HG02798 (cell line): ENCODE data around the gene FASTKD3.

Source experiments
- ATAC-seq: cut with Tn5 transposase; IDR thresholded peaks from one replicate; pipeline ENCODE4 v1.9.1; 2021; ENCODE audit warnings: mild to moderate bottlenecking; ENCODE audit not compliant: unreplicated experiment, poor library complexity

FASTKD3 gene

GRCh38 chr5:7881091-7881490, 12.3 kb upstream of the FASTKD3 start:
- no peak for ATAC-seq

DNA sequence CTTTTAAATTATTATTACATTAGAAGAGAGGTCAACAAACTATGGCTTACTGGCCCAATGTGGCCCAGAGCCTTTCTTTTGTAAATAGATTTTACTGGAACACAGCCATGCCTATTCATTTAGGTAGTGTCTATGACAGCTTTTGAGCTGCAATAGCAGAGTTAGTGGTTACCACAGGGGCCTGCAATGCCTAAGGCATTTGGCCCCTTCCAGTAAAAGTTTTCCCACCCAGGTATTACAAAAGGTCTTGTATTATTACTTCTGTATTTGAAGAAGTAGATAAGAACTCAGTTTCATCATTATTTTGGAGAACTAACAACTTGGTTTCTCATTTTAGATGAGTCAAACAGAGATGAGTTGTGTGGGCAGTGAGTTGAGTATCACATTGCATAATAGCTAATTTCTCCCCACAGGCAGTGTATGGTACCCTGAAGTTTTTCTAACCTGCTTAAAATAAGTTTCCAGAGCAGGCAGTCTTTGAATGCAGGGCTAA, 9.6 kb upstream of the FASTKD3 start:
- peak; percentile 96 for ATAC-seq

DNA sequence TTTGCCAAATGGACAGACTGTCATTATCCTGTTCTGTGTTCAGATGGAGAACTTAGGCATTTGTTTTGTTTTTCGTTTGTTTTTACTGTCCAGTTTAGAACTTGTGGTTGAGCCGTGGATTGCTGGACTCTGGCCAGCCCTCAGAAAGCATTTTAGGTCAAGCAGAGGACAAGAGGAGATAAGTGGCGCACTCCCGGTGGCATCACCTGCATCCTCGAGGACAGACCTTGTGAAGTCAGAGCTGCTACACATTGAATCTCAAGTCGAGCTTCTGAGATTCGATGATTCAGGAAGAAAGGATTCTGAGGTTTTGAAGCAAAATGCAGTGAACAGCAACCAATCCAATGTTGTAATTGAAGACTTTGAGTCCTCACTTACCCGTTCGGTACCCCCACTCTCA, 9.0 kb upstream of the FASTKD3 start:
- no peak for ATAC-seq

DNA sequence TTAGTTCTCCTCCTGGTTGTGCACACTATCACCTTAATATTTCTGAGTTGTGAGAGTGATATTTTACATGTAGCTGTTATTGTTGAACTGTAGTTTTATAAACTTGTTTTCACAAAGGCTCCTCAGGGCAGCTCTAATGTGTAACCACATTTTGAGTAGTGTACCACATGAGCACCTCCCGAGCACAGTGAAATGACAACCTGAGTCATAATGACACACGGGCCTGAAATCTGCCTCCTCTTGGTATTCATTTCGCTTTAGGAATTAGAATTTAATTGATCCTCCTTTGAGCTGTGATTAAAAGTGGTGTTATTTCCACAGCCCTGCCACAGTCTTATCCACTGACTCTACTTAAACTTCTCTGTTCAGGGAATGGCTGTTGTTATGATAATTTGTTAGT, 8.0 kb upstream of the FASTKD3 start:
- peak; percentile 49 for ATAC-seq

DNA sequence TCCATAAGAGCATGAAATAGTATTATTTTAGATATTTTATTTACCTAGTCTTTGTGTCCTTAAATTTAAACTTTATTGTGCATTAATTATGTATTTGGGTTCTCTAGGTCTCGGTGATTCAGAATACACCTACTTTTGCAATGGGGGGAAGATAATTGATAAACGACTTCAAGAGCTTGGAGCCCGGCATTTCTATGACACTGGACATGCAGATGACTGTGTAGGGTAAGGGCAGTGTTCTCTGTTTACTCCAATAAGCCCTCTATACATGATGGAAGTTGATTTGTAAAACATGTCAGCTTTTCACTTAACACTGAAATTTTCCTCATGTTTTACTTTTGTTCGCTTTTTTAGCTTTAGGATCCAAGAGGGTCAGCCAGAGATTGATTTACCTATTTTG, 6.3 kb upstream of the FASTKD3 start:
- no peak for ATAC-seq

DNA sequence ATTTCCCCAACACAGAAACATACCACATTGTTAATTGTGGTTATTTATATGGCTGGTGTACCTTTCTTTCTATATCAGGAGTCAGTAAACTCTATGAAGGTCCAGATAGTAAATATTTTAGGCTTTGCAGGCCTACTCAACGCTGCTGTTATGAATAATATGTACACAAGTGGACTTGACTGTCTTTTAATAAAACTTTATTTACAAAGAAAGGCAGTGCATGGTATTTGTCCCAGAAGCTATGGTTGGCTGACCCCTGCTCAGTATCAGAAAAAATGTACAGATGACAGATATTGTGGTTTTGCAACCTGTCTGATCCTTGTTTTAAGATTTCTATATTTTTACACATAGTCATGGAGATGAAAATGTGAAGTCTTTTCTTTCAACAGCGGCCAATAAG, 5.8 kb upstream of the FASTKD3 start:
- ATAC-seq: no peak

- no peak for ATAC-seq
These were observed 4.4 kb upstream of the FASTKD3 start for GRCh38 chr5:7873216-7873615.

DNA sequence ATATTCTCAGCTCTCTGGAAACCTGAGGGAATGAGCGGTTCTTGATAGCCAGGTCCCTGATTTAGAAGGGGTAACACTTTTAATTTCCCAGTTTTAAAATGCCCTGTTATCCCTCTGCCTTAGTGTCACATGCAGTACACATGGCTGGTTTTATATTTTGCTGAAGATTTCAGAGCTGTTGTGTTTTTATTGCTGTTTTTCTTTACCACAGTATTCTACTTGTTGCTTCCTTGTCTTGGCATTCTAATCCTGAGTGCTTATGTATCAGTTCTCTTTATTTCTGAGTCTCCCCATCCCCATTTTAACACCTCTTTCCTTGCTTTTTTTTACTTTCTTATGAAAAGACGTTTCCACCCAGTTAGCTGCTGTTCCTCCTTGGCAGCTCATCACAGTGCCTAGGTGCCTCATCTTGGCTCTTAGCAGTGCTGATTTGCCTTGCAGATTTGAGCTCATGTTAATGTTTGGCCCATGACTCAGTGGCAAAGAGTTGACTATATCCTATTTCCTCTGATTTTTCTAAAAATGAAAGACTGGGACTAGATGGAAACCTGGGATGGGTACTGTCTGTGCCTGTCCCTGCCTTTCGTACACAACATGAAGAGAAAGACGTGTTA, 3.8 kb upstream of the FASTKD3 start:
- no peak for ATAC-seq

DNA sequence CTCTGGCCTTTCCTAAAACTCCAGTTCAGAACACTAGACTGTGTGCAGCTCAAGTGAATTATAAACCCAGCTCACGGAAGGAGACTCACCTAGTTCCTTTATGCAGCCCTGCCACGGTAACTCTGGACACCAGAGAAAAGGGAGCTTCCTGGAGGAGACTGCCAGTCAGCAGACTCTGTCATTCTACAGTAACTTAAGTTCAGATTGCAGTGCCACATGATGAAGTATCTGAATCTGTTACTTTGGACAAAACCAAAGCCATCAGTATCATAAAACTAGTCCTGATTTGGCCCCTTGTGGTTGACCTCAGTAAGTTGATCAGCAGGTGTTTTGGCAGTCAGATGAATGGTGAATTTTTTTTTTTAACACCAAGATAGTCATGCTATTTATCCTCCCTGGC, 2.8 kb upstream of the FASTKD3 start:
- ATAC-seq: peak; percentile 26

DNA sequence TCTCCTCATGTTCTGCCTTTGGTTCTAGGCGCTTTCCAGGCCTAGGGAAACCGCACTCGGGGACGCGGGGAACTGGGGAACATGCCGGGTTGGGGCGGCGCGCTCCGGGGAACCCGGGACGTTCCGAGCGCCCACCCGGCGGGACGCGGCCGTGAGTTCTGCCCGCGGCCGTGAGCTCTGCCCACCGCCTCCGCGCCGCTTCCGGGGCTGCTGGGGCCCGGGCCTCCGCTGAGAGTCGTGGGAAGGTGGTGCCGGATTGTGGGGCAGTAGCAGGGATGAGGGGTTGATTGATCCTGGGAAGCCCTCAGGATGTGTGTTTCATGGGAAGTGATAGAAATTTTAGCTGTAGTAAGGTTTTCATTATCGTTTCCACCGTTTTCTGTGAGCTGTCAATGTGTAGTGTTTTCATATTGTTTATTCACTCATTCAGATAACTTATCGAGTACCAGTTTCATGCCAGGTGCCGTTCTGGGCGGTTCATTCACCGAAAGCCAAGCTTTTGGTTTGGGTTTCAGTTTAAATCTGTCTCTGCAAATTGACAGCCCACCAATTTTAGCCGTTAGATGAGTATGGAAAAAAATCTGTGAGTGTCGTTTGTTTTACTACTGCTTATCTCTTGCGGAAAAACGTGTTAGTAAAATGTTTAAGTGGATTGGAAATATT, 774 bp upstream of the FASTKD3 start:
- ATAC-seq: peak; percentile 29

- no peak for ATAC-seq
These were observed 431 bp downstream of the FASTKD3 start for GRCh38 chr5:7868427-7868772.

DNA sequence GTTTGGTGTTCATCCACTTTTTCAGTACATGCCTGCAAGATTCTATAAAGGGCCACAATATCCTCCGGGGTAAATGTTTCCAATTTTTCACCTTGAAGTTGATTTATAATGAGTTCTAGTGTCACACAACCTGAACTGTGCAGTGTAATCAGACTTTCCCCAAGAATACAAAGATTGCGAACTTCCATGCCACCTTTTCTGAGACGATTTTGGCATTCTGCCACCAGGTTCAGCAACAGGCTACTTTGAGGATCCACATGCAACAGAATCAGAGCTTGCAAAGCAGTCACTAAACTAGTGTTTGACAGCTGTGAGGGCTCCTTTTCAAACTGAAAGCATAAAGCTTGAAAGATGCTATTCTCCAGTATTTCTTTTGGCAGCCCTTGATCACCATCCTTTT, 1.6 kb downstream of the FASTKD3 start:
- no peak for ATAC-seq

DNA sequence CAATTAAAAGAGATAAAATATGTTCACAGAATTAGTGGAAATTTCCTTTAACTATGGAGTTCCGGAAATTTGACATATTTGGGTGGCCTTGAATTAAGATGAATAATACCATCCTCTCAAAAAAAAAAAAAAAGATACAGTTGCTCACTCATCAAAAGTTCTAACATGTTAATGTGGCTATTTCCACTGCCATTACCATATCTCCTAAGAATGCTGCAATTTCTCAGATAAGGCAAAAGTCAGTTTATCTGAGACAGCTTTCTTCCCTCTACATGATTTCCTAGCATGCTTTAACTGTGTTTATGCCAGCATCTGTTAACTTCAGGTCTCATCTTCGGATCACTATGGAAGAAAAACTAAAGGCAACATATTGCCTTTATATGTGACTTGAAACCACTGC, 2.6 kb downstream of the FASTKD3 start:
- ATAC-seq: no peak

- ATAC-seq: no peak
These were observed 10.8 kb downstream of the FASTKD3 start for GRCh38 chr5:7857926-7858632.

- no peak for ATAC-seq
These were observed 11.5 kb downstream of the FASTKD3 start for GRCh38 chr5:7857361-7857760.

DNA sequence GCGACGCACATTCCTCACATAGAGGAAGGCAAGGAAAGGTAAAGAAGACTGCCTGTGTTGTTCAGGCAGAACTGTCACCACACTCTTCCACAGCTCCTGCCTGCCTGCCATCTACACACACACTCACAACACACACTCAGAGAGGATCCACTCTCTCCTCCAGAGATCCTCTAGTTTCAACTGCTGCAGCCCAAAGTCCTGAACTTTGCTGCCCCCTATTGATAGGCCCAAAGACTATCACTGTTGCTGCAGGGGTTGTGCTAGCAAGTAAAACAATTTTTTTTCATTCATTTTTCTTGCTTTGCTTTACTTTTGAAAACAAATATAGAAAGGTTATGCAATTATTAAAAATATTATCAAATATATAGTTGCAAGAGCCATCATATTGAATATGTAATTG, 12.0 kb downstream of the FASTKD3 start:
- no peak for ATAC-seq

DNA sequence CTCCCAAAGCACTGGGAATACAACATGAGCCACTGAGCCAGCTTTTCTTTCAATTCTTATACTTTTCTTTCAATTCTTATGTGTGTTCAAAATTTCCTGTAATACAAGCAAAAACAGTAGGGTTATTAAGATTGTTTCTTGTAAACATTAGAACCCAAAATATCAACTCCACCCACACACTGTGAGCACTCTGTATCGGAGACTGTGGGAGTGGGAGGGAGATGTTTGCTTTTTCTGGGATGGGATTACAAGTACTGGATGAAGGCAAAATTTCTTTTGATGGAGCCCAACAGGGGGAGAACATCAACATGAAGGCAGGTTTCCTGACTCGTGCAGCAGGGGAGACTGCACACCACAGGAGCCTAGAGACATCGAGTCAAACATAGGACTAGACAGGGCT, 13.2 kb downstream of the FASTKD3 start:
- no peak for ATAC-seq

- no peak for ATAC-seq
These were observed 15.8 kb downstream of the FASTKD3 start for GRCh38 chr5:7852988-7853387.

GRCh38 chr5:7852542-7852941, 16.3 kb downstream of the FASTKD3 start:
- no peak for ATAC-seq

DNA sequence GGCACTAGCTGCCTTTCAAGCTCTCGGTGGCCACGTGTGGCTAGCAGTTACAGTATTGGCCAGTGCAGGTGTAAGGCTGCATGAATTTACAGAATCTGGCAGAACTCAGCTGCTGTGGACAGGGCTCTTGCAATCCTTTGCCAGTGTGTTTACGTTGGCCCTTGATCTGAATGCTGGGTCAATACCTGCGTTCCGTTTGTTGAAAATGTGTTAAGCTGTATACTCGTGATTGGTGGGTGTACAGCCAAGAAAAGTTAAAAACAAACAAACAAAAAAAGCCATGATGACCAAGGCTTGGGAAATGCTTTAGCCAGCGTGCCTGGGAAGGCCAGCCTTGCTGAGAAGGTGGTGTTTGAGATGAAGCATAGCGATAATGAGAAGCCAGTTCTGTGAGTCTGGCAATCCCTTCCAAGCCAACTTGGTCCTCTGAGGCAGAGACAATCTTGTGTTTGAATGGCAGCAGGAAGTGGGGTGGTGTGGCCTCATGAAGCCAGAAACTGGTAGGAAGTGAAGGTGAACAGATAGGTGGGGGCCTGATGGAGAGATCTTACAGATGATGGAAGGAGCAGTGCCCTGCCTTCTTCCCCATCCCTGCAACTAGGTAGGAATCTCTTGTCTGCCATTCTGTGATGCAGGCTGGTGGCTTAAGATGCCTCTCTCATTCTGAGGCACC, 17.1 kb downstream of the FASTKD3 start:
- ATAC-seq: no peak

DNA sequence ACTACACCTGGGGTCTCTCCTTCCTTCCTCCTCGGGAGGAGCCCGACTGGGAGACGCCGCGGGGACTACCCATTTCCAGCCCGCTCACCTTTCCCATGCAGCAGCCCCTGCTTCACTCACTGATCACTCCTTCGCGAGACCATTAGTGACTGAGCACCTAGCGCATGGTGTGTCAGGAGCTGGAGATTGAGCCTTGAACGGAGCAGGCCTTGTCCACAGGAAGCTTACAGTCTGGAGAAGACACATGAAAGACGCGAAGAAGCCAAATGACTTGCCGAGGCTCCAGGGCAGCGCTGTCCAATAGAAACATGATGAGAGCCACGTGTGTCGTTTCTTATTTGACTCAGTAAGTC, 17.6 kb downstream of the FASTKD3 start:
- ATAC-seq: no peak
